Pancreas (tissue), 10 donors: ENCODE data around the gene UNC13B. TPM values are rescaled to one million over a fixed set of nuclear protein-coding genes. Genes with fewer than 3 reads are reported as not detected.
"Not testable (repeated sequence)": the region's sequence is repeated elsewhere in the genome, so short reads cannot be mapped to it uniquely, and the experiment has no call there.

Source experiments
- ATAC-seq, 4 donors: fragments of 200-7000 bp; cut with Tn5 transposase; one replicate each; pipeline versions ENCODE4 v1.8.0 to v1.9.1; 2020; ENCODE audit warnings: mild to moderate bottlenecking in 4 of 4, moderate library complexity in 4 of 4
- DNase-seq, 6 donors: peaks; one replicate each; pipeline ENCODE4 v3.0.0-alpha.2; 2020
- FAIRE-seq: peaks from 2 replicates; lab custom pipeline; 2012; peaks lifted over from hg19 to GRCh38; lab: Jason Lieb, UNC
- H3K27ac ChIP-seq, 4 donors: fragments of 200-600 bp; sonication (generic); 1 replicate in 3 of 4; 2 replicates in 1 of 4; pipeline versions ENCODE4 v1.5.0 to v1.8.0; 2020
- H3K27me3 ChIP-seq, 4 donors: fragments of 200-600 bp; one replicate each; pipeline ENCODE4 v1.8.0; 2021
- H3K36me3 ChIP-seq, 3 donors: fragments of 200-600 bp; sonication (generic) in 1 of 3; one replicate each; pipeline versions ENCODE4 v1.5.0 to v1.8.0; 2020 to 2021
- H3K4me1 ChIP-seq, 3 donors: fragments of 200-600 bp; one replicate each; pipeline ENCODE4 v1.8.0; 2021
- H3K4me3 ChIP-seq, 4 donors: fragments of 200-600 bp; sonication (generic) in 2 of 4; one replicate each; pipeline versions ENCODE4 v1.5.0 to v1.8.0; 2020 to 2021
- H3K9me3 ChIP-seq, 4 donors: fragments of 200-600 bp; one replicate each; pipeline ENCODE4 v1.8.0; 2021
- CTCF ChIP-seq, 4 donors: fragments of 200-600 bp; sonication (generic) in 3 of 4; IDR thresholded peaks; one replicate each; pipeline versions ENCODE4 v1.5.0 to v1.8.0; 2021; ENCODE audit warnings: antibody characterized with exemption in 4 of 4
- WGBS, 2 donors: extraction: QIAGEN DNeasy Blood & Tissue Kit; methylation state at CpG; one replicate each; pipeline ENCODE4 v1.1.7; 2013; 5-methylcytosine and 5-hydroxymethylcytosine counted together
- intact Hi-C, 3 donors: fragments of 100-400 bp; cut with DNase I; formaldehyde crosslinking; loops; one replicate each; pipeline versions ENCODE4 v1.11.1 to v1.14.2; 2022
- polyA plus RNA-seq, 2 donors: library from polyadenylated mRNA; stranded (reverse); fragments of 200-250 nt; gene quantifications; one replicate each; pipeline ENCODE4 v1.2.3, GENCODE V29; 2013
- total RNA-seq, 6 donors: library from RNA; stranded (reverse); fragmentation: NEBNext Ultra II Directional in 4 of 6; extraction: Animal tissue kit (Norgen Biotek cat#: 25700) in 4 of 6; gene quantifications; one replicate each; pipeline versions ENCODE4 v1.2.1 to v1.2.4, GENCODE V29; 2021 to 2023
- donor health status: healthy with polysubstance abuse.
- donor health status: DM: no; HTN: no; CAD: no; lungs with moderate emphysema.
- donor health status: DM: no; HTN: no; CAD: no.
- donor health status: control.
- donor health status: control.
- donor health status: Bipolar disorder and iron deficiency.
- donor health status: DM: yes; HTN: yes; CAD: no.
- donor health status: DM: no; HTN: no; CAD: no.
- donor health status: DM: no; HTN: no; CAD: no.
- donor health status: DM: yes; HTN: yes; CAD: no.

UNC13B gene
- total and polyA plus RNA-seq, 8 donors, result 13.3 to 33.8 (median 26.1) TPM

GRCh38 chr9:35232867-35233544 lies 71.2 kb downstream of the UNC13B start:
- Histone ChIP-seq H3K36me3 (no peaks in the 10 kb centered on the region), H3K9me3 (no peaks in the 10 kb centered on the region), H3K4me1 (peaks cover 21 to 37% (median 35%) of the 10 kb centered on the region in 3 donors), H3K27me3 (no peaks in the 10 kb centered on the region), H3K27ac (peak overlapping the region in 3 of 4 donors; percentile 8 to 56 (median 42)), H3K4me3 (no peak overlapping the region)
- DNase-seq, result peak in 2 of 6 donors; percentile 14 to 36
- no peak for FAIRE-seq
- intact Hi-C loops, result loop anchor here in 1 of 3 donors (10.0 kb wide), 1 partner anchor 68 kb away; the partner anchor contains the start of gene UNC13B
- ATAC-seq, result peak; percentile 50 to 81 (median 77)
- 30 to 33% methylated on average over 3 of the region's 3 CpGs for WGBS, 2 donors
- no peak for TF ChIP-seq CTCF (IDR thresholded peaks at IDR 0.05)

GRCh38 chr9:35236692-35237091 lies 74.9 kb downstream of the UNC13B start:
- ATAC-seq (peak; percentile 21 to 51 (median 34)), FAIRE-seq (no peak), DNase-seq (no peak)
- no peaks in the 10 kb centered on the region for H3K9me3 ChIP-seq
- WGBS, 2 donors, result 9 to 19% methylated on average over 1 of the region's 1 CpG
- intact Hi-C loops, result loop anchor here in 1 of 3 donors (10.0 kb wide), 1 partner anchor 72 kb away; the partner anchor contains the start of gene UNC13B
- peak overlapping the region in 3 of 4 donors; percentile 33 to 56 (median 40) for H3K27ac ChIP-seq
- no peak overlapping the region for H3K4me3 ChIP-seq
- H3K27me3 ChIP-seq, result no peaks in the 10 kb centered on the region
- TF ChIP-seq CTCF (IDR thresholded peaks at IDR 0.05), result no peak
- no peaks in the 10 kb centered on the region for H3K36me3 ChIP-seq
- peaks cover 10 to 32% (median 23%) of the 10 kb centered on the region in 3 donors for H3K4me1 ChIP-seq

GRCh38 chr9:35237311-35237710 lies 75.5 kb downstream of the UNC13B start:
- H3K27me3 ChIP-seq, result no peaks in the 10 kb centered on the region
- no peaks in the 10 kb centered on the region for H3K9me3 ChIP-seq
- ATAC-seq (peak; percentile 70 to 90 (median 86)), DNase-seq (peak in 2 of 6 donors; percentile 36 to 39), FAIRE-seq (no peak)
- intact Hi-C loops, result loop anchor here in 1 of 3 donors (10.0 kb wide), 1 partner anchor 73 kb away; the partner anchor contains the start of gene UNC13B
- no peaks in the 10 kb centered on the region for H3K36me3 ChIP-seq
- WGBS, 2 donors, result 7 to 10% methylated on average over 1 of the region's 1 CpG
- no peak overlapping the region for H3K4me3 ChIP-seq
- no peak for TF ChIP-seq CTCF (IDR thresholded peaks at IDR 0.05)
- H3K4me1 ChIP-seq, result peaks cover 10 to 31% (median 23%) of the 10 kb centered on the region in 3 donors
- H3K27ac ChIP-seq, result peak overlapping the region in 3 of 4 donors; percentile 33 to 56 (median 40)

GRCh38 chr9:35245945-35246344 lies 84.1 kb downstream of the UNC13B start:
- H3K27ac ChIP-seq, H3K9me3 ChIP-seq, H3K4me3 ChIP-seq, H3K27me3 ChIP-seq, ATAC-seq, H3K36me3 ChIP-seq, FAIRE-seq, H3K4me1 ChIP-seq, intact Hi-C loops, DNase-seq: not testable (repeated sequence)
- no CpG with 5 or more reads among the region's 1 CpG for WGBS, 2 donors

- Histone ChIP-seq H3K27ac (no peak overlapping the region), H3K4me1 (peaks cover 5 to 24% (median 15%) of the 10 kb centered on the region in 3 donors), H3K27me3 (no peaks in the 10 kb centered on the region), H3K9me3 (no peaks in the 10 kb centered on the region), H3K36me3 (no peaks in the 10 kb centered on the region), H3K4me3 (no peak overlapping the region)
- intact Hi-C loops, result no loop called here
- FAIRE-seq (no peak), DNase-seq (no peak), ATAC-seq (no peak)
- 93 to 97% methylated on average over 1 of the region's 1 CpG for WGBS, 2 donors
- TF ChIP-seq CTCF (IDR thresholded peaks at IDR 0.05), result no peak
Measured at GRCh38 chr9:35253075-35253474, 91.3 kb downstream of the UNC13B start.
